Cortex of kidney (tissue), 1 donor: ENCODE data around the gene CDAN1.
"Not testable (repeated sequence)": the region's sequence is repeated elsewhere in the genome, so short reads cannot be mapped to it uniquely, and the experiment has no call there.

Source experiments
- DNase-seq: peaks from one replicate; lab custom pipeline; 2025; lab: John Stamatoyannopoulos, UW

The CDAN1 gene

DNA sequence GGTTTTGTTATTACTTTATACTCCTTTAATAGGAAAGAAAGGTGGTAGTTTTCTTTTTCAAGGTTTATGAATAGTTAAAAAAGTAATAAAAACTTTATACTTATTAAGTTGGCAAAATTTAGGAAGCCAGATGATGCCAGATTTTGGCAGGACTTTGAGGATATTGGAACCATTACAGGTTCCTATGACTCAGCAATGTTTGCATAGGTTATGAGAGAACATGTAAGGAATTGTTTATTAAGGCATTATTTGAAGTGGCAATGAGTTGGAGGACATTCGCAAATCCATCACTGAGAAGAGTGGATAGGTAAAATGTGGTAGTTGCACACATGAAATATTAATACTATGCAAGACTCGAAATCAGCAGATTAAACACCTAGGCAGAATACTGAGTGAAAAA, 29.9 kb downstream of the CDAN1 start:
- no peak for DNase-seq

DNA sequence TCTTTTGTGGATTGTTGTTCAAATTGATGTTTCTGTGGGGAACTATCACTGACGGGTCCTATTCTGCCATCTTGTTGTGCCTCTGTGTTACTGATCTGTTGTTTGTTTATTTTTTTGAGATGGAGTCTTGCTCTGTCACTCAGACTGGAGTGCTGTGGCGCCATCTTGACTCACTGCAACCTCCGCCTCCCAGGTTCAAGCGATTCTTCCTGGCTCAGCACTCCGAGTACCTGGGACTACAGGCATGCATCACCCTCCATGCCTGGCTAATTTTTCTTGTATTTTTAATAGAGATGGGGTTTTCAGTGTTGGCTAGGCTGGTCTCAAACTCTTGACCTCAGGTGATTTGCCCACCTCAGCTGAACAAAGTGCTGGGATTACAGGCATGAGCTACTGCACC, 31.6 kb downstream of the CDAN1 start:
- DNase-seq = no peak

DNA sequence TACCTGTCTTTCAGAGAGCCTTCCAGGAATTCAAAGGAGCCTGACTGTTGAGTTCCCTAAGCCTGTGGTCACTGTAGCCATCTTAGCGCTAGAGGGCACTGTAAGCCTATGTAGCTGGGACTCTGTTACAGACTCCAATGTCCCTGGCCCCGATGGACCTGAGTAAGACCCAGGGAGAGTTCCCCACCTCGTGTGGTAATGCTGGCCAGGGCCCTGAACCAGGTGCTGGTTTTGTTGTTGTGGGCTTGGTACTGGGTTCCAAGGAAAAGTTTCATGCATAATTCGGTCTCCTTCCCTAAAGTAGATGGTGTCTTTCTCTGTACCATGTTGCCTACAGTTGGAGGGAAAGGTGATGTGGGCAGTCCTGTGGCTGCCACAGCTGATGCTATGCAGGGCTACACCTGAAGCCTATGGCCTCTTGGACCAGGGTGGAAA, 32.4 kb downstream of the CDAN1 start:
- DNase-seq = no peak

DNA sequence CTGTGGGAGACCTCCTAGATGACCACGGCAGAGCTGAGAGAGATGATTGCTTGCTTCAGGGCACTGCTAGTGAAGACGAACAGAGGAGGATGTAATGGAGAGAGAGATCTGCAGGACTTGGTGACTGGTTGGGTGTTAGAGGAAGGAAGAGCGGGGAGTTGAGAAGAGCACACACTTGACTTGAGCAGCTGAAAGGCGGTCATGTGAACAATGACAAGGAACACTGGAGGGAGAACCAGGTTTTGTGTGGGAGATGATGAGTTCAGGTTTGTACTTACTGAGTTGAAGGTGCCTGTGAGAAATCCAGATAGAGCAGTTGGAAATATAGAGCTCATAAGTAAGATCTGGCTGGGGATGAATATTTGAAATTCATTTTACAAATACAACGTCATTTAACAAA, 40.3 kb downstream of the CDAN1 start:
- DNase-seq = no peak

DNA sequence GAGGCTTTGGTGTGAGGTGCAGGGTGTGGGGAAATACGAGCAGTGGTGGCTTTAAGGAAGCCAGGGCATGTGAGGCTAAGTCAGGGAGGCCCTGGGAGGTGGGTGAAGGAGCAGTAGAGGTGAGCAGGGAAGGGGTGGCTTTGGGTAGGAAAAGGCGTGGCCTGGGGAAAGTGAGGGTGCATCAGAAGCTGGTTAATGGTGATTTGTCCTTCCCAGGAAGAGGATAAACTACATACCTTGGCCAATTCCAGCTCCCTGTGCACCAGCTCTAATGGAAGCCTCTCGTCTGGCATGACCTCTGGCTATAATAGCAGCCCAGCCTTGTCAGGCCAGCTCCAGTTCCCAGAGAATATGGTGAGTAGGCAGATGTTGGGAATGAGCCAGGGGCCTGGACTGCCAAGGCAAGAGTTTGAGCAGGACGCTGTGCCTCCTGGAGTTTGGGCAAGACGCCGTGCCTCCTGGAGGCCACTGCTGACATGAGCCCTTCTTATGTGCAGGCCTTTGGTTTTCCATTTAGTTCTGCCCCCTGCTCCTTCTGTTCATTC, 41.3 kb downstream of the CDAN1 start:
- no peak for DNase-seq

DNA sequence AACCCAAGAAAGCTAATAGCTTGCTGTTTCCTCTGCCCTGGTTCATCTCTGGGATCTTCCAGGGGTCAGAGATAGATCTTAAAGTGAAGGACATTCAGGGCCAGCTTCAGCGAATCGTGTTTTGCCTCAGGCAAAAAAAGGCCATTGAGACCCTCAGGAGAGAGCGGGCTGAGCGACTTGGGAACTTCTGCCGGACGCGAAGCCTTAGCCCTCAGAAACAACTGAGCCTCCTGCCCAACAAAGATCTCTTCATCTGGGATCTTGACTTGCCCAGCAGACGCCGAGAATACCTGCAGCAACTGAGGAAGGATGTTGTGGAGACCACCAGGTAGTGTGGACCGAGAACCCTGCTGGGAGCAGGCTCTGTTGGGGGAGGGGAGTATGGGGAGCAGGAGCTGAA, 42.5 kb downstream of the CDAN1 start:
- DNase-seq = no peak

DNA sequence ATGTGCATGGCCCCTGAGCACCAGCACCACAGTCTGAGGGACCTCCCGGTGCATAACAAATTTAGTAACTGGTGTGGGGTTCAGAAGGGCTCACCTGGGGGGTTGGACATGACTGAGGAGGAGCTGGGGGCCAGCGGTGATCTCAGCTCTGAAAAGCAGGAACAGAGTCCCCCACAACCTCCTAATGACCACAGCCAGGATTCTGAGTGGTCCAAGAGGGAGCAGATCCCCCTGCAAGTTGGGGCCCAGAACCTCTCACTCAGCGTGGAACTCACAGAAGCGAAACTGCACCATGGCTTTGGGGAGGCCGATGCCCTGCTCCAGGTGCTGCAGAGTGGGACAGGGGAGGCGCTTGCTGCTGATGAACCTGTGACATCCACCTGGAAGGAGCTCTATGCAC, 43.0 kb downstream of the CDAN1 start:
- no peak for DNase-seq

DNA sequence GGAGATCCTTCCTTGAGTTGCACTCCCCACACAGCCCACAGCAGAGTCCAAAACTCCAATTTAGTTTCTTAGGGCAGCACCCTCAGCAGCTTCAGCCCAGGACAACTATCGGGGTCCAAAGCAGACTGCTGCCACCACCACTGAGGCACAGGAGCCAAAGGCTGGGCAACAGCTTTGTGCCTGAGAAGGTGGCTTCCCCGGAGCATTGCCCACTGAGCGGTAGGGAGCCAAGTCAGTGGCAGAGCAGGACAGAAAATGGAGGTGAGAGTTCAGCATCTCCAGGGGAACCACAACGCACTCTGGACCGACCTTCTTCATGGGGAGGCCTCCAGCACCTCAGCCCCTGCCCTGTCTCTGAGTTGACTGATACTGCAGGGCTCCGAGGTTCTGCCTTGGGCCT, 43.4 kb downstream of the CDAN1 start:
- no peak for DNase-seq

DNA sequence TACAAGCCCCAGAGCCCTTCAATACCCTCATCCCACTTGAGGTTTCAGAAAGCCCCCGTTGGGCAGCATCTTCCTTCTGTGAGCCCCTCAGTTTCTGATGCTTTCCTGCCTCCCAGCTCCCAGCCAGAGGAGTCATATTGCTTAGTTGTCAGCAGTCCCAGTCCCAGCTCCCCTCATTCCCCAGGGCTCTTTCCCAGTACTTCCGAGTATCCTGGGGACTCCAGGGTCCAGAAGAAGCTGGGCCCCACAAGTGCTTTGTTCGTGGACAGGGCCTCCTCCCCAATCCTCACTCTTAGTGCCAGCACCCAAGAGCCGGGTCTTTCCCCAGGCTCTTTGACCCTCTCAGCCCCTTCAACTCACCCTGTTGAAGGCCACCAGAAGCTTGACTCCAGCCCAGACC, 43.9 kb downstream of the CDAN1 start:
- no peak for DNase-seq

DNA sequence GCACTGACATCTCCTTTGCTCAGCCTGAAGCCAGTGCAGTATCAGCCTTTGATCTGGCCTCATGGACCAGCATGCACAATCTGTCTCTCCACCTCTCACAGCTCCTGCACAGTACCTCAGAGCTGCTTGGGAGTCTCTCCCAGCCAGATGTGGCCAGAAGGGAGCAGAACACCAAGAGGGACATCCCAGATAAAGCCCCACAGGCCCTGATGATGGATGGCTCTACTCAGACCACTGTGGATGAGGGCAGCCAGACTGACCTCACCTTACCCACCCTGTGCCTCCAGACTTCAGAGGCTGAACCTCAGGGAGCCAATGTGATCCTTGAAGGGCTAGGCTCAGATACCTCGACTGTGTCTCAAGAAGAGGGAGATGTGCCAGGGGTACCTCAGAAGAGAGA, 44.4 kb downstream of the CDAN1 start:
- no peak for DNase-seq

DNA sequence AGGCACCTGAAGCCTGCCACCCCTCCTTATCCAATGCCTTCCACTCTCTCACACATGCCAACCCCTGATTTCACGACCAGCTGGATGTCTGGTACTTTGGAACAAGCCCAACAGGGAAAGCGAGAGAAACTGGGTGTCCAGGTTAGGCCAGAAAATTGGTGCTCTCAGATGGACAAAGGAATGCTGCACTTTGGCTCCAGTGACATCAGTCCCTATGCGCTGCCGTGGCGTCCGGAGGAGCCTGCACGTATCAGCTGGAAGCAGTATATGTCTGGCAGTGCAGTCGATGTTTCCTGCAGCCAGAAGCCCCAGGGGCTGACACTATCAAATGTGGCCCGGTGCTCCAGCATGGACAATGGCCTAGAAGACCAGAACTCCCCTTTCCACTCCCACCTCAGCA, 45.2 kb downstream of the CDAN1 start:
- no peak for DNase-seq

DNA sequence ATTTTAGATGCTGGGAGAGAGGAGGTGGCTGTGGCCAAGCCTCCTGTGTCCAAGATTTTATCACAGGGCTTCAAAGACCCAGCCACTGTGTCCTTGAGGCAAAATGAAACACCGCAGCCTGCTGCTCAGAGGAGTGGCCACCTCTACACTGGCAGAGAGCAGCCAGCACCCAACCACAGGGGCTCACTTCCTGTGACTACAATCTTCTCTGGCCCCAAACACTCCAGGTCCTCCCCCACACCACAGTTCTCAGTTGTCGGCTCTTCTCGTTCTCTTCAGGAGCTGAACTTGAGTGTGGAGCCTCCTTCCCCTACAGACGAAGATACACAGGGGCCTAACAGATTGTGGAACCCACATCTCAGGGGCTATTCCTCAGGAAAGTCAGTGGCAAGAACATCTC, 45.6 kb downstream of the CDAN1 start:
- no peak for DNase-seq

DNA sequence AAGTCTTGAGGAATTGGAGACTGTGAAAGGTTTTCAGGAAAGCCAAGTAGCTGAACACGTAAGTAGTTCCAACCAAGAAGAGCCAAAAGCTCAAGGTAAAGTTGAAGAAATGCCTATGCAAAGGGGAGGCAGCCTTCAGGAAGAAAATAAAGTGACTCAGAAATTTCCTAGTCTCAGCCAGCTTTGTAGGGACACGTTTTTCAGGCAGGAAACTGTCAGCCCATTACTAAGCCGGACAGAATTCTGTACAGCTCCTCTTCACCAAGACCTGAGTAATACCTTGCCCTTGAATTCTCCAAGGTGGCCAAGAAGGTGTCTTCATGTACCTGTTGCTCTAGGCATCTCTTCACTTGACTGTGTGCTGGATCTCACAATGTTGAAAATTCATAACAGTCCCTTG, 48.6 kb downstream of the CDAN1 start:
- no peak for DNase-seq

DNA sequence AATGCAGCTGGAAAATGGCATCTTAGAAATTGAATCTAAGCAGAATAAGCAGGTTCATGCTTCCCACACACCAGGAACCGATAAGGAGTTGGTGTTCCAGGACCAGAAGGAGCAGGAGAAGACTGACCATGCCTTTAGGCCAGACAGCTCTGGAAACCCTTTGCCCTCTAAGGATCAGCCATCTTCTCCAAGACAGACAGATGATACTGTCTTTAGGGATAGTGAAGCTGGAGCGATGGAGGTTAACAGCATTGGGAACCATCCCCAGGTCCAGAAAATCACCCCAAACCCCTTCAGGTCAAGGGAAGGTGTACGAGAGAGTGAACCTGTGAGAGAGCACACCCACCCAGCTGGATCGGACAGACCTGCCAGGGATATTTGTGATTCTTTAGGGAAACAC, 49.2 kb downstream of the CDAN1 start:
- no peak for DNase-seq

DNA sequence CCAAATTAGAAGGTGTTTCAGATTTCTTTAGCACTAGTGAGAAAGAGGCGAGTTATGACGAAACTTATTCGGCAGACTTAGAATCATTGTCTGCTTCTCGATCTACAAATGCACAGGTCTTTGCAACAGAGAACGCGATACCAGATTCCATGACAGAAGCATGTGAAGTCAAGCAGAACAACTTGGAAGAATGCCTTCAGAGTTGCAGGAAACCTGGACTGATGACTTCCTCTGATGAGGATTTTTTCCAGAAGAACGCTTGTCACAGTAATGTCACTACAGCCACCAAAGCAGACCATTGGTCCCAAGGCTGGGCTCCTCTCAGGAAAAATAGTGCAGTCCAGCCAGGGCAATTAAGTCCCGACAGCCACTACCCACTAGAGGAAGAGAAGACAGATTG, 50.6 kb downstream of the CDAN1 start:
- no peak for DNase-seq

DNA sequence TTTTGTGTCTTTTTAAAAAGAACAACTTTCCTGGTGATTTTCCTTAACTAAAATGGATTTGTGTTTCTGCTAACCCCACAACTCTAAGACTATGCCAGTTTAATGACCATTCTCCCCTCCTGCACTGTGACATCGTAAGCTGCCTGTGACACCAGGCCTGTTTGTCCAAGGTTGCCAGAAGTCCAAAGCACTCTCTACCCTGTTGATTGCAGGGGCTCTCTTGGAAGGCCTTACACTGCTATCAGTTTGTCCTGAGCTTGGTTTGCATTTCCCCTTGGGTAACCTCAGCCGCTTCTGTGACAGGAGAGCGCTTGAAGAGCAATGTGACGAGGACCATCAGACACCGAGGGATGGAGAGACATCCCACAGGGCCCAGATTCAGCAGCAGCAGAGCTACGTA, 55.8 kb downstream of the CDAN1 start:
- no peak for DNase-seq

DNA sequence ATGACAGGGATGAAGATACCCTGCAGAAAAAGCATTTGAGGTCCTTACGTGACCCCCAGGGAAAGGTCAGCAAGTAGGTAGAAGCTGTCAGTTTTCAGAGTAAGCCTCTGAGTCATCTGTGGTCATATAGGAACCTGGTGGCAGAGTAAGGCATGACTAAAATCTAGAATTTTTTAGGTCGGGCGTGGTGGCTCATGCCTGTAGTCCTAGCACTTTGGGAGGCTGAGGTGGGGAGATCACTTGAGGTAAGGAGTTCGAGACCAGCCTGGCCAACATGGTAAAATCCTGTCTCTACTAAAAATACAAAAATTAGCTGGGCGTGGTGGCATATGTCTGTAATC, 56.8 kb downstream of the CDAN1 start:
- not testable (repeated sequence) for DNase-seq

DNA sequence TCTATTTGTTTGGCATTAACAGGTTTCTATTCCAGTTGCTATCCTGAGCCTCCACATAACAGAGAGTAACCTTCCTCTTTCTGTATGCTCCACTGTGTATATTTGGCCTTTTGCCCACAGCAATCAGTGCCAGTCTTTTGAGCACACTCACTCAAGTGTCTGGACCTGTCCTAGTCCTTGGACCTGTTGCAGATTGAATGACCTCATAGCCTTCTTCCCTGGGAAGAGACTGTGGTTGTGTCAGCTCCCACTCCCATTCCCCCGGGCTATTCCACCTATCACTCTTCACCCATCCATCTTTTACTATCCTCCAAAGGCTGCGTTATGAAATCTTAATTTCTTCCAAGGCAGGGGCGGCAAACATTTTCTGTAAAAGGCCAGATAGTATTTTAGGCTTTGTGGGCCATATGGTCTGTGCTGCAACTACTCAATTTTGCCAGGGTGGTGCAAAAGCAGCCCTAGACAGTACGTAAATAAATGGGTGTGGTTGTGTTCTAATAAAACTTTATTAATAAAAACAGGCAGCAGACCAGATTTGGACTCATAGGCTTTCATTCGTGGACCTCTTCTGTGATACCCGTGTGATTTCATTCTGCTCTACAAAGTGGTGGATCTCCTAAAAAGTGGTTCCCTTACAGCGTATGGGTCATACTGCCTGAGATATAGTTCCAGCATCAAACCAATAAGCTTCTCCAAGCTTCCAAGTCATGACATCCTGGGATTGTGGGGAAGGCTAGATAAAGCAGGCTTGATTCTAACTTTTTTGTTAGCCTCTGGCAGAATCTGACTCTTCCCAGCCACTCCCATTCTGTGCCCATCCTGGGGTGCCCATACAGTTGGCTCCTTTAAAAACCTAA, 57.4 kb downstream of the CDAN1 start:
- DNase-seq = no peak

DNA sequence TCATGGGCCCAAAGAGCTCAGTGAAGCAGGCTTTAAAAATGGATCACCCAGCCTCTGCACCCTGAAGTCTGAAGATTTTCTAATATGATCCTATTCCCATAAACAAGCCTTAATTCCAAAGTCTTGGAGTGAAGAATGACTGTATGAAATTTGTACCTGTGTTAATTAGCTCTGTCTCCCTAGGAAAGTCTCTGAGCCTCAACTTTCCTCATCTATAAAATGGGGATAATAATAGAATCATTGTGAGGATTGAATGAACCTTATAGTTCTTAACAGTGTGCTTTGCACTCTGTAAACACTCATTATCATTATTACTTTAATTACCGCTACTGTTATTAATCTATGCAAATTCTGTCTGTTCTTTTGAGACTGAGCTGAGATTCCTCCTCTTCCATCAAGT, 61.9 kb downstream of the CDAN1 start:
- no peak for DNase-seq

DNA sequence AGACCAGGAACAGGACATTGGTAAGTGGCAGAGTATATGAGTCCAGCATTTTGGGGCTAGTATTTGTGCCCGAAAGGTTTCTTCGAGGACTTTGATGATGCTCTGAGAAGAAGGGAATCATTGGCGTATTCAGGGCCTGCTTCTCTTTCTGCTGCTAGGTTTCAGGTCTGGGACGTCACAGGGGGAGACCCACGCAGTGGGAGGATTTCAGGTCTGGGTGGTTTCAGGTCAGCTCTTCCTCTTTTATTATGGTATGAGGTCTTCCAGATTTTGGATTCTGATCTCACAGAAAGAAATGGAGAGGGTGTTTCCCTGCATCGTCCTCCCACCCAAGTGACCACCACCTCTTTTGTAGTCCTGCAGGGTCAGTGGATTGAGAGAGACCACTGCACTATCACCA, 62.5 kb downstream of the CDAN1 start:
- DNase-seq = no peak
